GM21717 (cell line): ENCODE data around the gene PMS1.
"Not testable (repeated sequence)": the region's sequence is repeated elsewhere in the genome, so short reads cannot be mapped to it uniquely, and the experiment has no call there.

ENCODE experiments used
- ATAC-seq: cut with Tn5 transposase; IDR thresholded peaks from one replicate; pipeline ENCODE4 v1.9.1; 2021; ENCODE audit warnings: mild to moderate bottlenecking, moderate library complexity; ENCODE audit not compliant: unreplicated experiment

The PMS1 gene

DNA sequence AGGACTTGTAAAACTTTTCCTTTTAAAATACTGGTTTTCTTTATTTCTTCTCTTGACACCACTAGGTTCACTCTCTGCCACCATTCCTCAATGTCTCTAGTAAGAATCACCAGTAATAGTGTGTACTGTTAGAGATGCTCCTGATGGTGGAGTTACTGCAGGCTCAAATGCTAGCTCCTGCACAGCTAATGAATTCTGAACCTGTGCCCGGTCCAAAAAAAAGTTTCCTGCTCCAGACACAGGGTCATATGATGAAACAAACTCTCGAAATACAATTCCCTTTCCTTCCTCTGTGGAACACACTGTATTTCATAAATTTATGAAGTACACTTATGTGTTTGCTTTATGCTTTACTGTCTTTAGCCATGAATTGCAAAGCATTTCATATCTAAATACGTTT lies 19.2 kb downstream of the PMS1 start:
- no peak for ATAC-seq

GRCh38 chr2:189818249-189819038 lies 34.2 kb downstream of the PMS1 start:
- no peak for ATAC-seq

- ATAC-seq: no peak
Observed at GRCh38 chr2:189819297-189819704, 35.1 kb downstream of the PMS1 start.

- ATAC-seq: no peak
Observed at GRCh38 chr2:189821953-189822748, 37.9 kb downstream of the PMS1 start.

GRCh38 chr2:189824694-189825396 lies 40.6 kb downstream of the PMS1 start:
- ATAC-seq: no peak

DNA sequence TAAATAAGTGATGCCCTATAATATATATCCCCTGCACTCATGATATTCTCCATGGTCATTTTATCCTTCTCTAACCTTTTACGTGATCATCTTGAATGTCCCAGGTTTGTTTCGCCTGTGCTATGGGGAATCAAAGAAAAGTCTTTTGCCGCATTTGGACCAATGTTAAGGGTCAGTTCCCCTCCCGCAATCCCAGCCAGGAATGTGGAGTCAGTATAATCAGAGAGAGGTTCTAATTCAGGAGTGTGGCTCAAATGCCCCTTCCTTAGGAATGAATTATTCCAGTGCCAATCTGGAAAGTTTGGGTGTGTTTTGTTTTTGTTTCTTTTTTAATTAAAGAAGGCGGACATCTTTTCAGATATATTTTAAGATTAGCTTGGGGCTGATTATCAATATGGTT lies 41.8 kb downstream of the PMS1 start:
- ATAC-seq: no peak

- ATAC-seq: no peak
Observed at GRCh38 chr2:189829102-189829833, 45.0 kb downstream of the PMS1 start.

GRCh38 chr2:189830510-189830909 lies 46.3 kb downstream of the PMS1 start:
- ATAC-seq: no peak

DNA sequence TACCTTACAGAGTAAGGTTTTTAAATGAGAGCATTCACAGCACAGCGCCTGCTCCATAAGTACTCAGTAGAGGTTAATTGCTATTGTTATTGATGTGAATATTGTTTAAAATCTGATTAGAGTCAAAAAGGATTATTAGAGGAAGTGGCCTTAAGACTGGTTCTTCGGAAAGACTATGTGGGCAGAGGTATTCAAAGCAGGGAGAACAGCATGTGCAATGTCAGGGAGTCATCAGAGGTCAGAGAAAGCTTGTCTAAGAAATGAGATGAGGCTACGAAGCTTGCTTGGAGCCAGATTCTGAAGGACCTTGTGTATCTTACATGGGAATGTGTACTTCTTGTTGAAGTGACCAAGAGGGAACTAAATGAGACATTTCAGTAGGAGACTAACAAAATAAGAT lies 49.8 kb downstream of the PMS1 start:
- ATAC-seq: no peak

GRCh38 chr2:189834642-189835041 lies 50.4 kb downstream of the PMS1 start:
- not testable (repeated sequence) for ATAC-seq

GRCh38 chr2:189835855-189836558 lies 51.8 kb downstream of the PMS1 start:
- no peak for ATAC-seq

DNA sequence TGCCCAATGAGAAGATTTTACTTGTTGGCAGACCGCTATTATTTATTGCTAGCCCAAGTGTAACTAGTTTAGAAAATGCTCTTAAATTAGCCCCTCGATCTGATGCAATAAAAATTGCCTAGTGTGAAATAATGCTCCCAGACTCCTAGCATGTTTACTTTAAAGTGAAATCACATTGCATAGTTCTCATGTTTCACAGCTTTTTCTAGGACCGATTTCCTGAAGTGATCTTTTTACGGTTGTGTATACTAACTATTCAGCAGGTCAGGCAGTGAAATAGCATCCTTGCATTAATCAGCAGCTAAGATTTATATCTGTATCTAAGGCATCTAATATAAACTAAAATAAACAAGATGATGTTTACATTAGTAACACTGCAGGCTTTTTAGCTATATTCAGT lies 52.4 kb downstream of the PMS1 start:
- no peak for ATAC-seq

DNA sequence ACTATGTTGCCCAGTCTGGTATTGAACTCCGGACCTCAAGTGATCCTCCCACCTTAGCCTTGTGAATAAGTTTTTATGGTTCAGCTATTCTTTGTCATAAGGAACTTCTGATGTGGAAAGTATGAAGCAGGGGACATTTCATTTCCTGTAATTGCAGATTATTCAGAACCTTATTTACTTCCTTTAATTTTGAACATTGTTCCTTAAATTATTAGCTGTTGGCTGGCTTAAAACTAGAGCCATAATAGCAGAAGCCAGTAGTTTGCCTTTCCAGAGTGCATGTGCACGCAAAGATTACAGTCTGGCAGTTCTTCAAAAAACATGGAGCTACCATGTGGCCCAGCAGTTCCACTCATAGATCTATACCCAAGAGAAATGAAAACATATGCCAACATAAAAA lies 53.1 kb downstream of the PMS1 start:
- no peak for ATAC-seq

GRCh38 chr2:189841019-189841418 lies 56.8 kb downstream of the PMS1 start:
- ATAC-seq: no peak

GRCh38 chr2:189848276-189848675 lies 64.0 kb downstream of the PMS1 start:
- no peak for ATAC-seq

- ATAC-seq: no peak
Observed at GRCh38 chr2:189849550-189849949, 65.3 kb downstream of the PMS1 start.

DNA sequence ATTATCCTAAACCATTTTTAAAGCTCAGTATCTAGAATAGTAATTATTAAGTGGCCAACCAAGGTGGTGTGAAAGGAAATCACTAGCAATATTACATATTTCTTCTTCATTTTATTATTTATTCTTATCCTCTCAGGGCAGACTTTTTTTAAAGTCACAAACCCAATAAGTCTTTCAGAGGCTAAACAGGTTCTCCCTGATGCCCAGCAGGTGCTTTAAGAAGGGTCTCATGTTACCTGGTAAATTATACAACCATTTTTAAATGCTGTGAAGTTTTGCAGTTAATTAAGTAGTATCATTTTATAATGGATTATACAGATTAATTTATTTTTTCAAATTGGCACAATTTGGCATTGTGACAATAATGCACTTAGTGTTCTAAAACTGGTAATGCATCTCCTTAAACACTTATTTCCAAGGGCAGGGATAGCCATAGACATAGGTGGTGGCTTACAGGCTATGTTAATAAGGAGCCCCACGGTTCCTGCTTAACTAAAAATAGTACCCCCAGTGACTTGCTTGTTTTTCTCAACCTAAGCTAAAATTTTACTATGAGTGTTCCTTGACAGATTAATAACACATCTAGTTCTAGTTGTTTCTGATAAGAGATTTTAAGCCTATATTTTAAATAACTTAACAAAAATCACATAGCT lies 67.0 kb downstream of the PMS1 start:
- no peak for ATAC-seq

DNA sequence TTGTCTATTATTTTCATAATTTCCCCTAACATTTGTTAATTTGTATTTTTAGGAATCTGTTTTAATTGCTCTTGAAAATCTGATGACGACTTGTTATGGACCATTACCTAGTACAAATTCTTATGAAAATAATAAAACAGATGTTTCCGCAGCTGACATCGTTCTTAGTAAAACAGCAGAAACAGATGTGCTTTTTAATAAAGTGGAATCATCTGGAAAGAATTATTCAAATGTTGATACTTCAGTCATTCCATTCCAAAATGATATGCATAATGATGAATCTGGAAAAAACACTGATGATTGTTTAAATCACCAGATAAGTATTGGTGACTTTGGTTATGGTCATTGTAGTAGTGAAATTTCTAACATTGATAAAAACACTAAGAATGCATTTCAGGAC lies 69.9 kb downstream of the PMS1 start:
- ATAC-seq: no peak

DNA sequence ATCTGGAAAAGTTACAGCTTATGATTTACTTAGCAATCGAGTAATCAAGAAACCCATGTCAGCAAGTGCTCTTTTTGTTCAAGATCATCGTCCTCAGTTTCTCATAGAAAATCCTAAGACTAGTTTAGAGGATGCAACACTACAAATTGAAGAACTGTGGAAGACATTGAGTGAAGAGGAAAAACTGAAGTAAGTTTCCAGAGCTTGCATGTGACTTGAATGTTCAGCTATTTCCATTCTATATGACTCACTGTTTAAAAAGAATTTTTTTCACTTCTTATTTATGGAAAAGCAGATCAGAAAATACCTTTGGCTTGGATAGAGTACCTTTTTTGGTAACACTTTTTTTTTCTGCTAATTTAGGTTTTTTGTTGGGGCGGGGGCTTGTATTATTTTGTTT lies 70.7 kb downstream of the PMS1 start:
- no peak for ATAC-seq

- ATAC-seq: no peak
Observed at GRCh38 chr2:189858291-189858690, 74.0 kb downstream of the PMS1 start.
